ENCODE measurements around the gene COPG2. TPM values are rescaled to one million over a fixed set of nuclear protein-coding genes. Genes with fewer than 3 reads are reported as not detected.

Gene COPG2
- total RNA-seq, 1 experiment from 2014 or later: 26.0 TPM

- ATAC-seq: no peak
- intact Hi-C loops (cut with micrococcal nuclease; ENCODE audit: unreplicated experiment) (loop anchor here (5.0 kb wide), 1 partner anchor 245 kb away; no protein-coding TSS in a partner anchor), in situ Hi-C loops (cut with HindIII; ENCODE audit: low pct_unique_long_range_greater_than_20kb, low sequenced_read_pairs) (no loop called here)
- ChIA-PET CTCF (interaction anchor here (0.6 to 0.7 kb wide), 3 partner anchors 18 to 924 kb away, joined by 3 to 4 read pairs (median 3); no protein-coding TSS in a partner anchor), POLR2A (interaction anchor here (0.6 to 0.9 kb wide), 2 partner anchors 58 to 282 kb away, joined by 3 to 4 read pairs; partner anchors contain the start of gene TMEM209)
- no peaks in the 10 kb centered on the region for H3K27me3 ChIP-seq (ENCODE audit: control insufficient read depth, insufficient read depth, low read length)
- BruUV-seq (replicated peaks): no TSS peak
- peaks cover 25% of the 10 kb centered on the region for H3K4me1 ChIP-seq (ENCODE audit: control insufficient read depth, insufficient read depth, low read length)
- TF ChIP-seq REST (IDR thresholded peaks at IDR 0.05; ENCODE audit: insufficient read depth in 1 of 2, low read depth in 2 of 2, low read length in 1 of 2) (no peak), POLR2AphosphoS5 (IDR thresholded peaks at IDR 0.05; ENCODE audit: low read depth, low read length) (no peak), CTCF (IDR thresholded peaks at IDR 0.05) (no peak), TCF7L2 (IDR thresholded peaks at IDR 0.05; ENCODE audit: low read depth, low read length) (no peak), SIN3A (IDR thresholded peaks at IDR 0.05; ENCODE audit: borderline replicate concordance, insufficient read depth, low read depth, low read length) (no peak)
- peak overlapping the region; percentile 76 for H3K27ac ChIP-seq (ENCODE audit: low read length)
- peak overlapping the region; percentile 62 to 82 for H3K4me3 ChIP-seq (ENCODE audit: low read depth in 2 of 2, low read length in 2 of 2)
- H3K36me3 ChIP-seq (ENCODE audit: control insufficient read depth, insufficient read depth, low read length): no peaks in the 10 kb centered on the region
- no peak for DNase-seq (ENCODE audit: low read depth, low spot score)
- H3K9me3 ChIP-seq (ENCODE audit: control insufficient read depth, insufficient read depth, low read depth, low read length): no peaks in the 10 kb centered on the region
These were observed 181.6 kb downstream of the COPG2 start for GRCh38 chr7:130486954-130487436.

GRCh38 chr7:130486114-130486953 lies 182.2 kb downstream of the COPG2 start:
- Histone ChIP-seq H3K4me3 (ENCODE audit: low read depth in 2 of 2, low read length in 2 of 2) (peak overlapping the region; percentile 62 to 82), H3K27ac (ENCODE audit: low read length) (peak overlapping the region; percentile 76), H3K27me3 (ENCODE audit: control insufficient read depth, insufficient read depth, low read length) (no peaks in the 10 kb centered on the region), H3K36me3 (ENCODE audit: control insufficient read depth, insufficient read depth, low read length) (no peaks in the 10 kb centered on the region), H3K9me3 (ENCODE audit: control insufficient read depth, insufficient read depth, low read depth, low read length) (no peaks in the 10 kb centered on the region), H3K4me1 (ENCODE audit: control insufficient read depth, insufficient read depth, low read length) (peaks cover 25% of the 10 kb centered on the region)
- DNase-seq (ENCODE audit: low read depth, low spot score) (peak; percentile 70), ATAC-seq (peak; percentile 87)
- TF ChIP-seq CTCF (IDR thresholded peaks at IDR 0.05) (peak; percentile 95), SIN3A (IDR thresholded peaks at IDR 0.05; ENCODE audit: borderline replicate concordance, insufficient read depth, low read depth, low read length) (no peak), REST (IDR thresholded peaks at IDR 0.05; ENCODE audit: insufficient read depth in 1 of 2, low read depth in 2 of 2, low read length in 1 of 2) (0 out of 4 replicates have a peak, but pooled peaks of 1 of the 2 experiments have one; percentile 25), POLR2AphosphoS5 (IDR thresholded peaks at IDR 0.05; ENCODE audit: low read depth, low read length) (0 out of 2 replicates have a peak, but pooled peaks have one; percentile 39)
- TSS peak; percentile 81 for BruUV-seq (replicated peaks)
- ChIA-PET POLR2A (interaction anchor here (0.6 kb wide), 1 partner anchor 58 kb away, joined by 4 read pairs; no protein-coding TSS in a partner anchor), CTCF (interaction anchor here (0.7 kb wide), 1 partner anchor 923 kb away, joined by 3 read pairs; no protein-coding TSS in a partner anchor)
- intact Hi-C loops (cut with micrococcal nuclease; ENCODE audit: unreplicated experiment): loop anchor here (5.0 kb wide), 1 partner anchor 244 kb away; no protein-coding TSS in a partner anchor
- in situ Hi-C loops (cut with HindIII; ENCODE audit: low pct_unique_long_range_greater_than_20kb, low sequenced_read_pairs): no loop called here

Data from Panc1 (cell line).